Measurements from ENCODE around the gene CHD5. TPM values are rescaled to one million over a fixed set of nuclear protein-coding genes. Genes with fewer than 3 reads are reported as not detected.

Gene CHD5
- total RNA-seq (2013), result 0.04 TPM
- polyA plus RNA-seq (under 1 TPM in 1 of 3 donors, not detected in 2; 0.07 TPM), polyA minus RNA-seq (not detected in 2 replicates), total RNA-seq (0 to 5.0 (median 0.17) reads per million in 11 experiments)

DNA sequence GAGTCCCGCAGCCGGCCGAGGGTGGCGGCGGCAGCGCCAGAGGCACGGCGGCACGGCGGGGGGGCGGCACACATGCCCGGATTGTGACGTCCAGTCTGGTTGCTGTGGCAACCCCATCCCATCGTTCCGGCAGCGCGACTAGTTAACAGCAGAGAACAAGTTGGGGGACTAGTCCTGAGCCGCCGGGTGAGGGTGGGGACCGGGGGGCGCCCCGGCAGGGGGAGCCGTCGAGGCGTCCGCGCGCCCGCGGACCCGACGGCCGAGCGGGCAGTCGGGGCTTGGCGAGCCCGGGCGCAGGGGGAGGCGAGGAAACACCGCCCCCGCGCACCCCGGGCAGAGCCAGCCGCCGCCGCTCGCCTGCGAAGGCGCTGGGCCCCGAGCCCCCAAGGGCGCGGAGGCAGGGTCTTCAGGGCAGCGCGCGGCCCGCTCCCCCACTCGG, at the start of gene CHD5:
Gene CHD5, minus strand, starts transcription at position 54 of the 439 bp plus-strand sequence. CDS start 298 bp downstream, outside the sequence.
- no peaks in the 10 kb centered on the region for H3K79me2 ChIP-seq (ENCODE audit: insufficient read depth, low read length)
- no peak for DNase-seq
- H3K36me3 ChIP-seq (replicated peaks in 1 of 2; ENCODE audit: control insufficient read depth in 1 of 2, insufficient read depth in 2 of 2, low read length in 2 of 2), result peaks cover 0 to 1% of the 10 kb centered on the region in 2 donors
- Mint-ChIP-seq H3K27ac (no peak within 1 kb of the TSS), H3K36me3 (peaks cover 7 to 12% of the 10 kb centered on the region in 2 donors), H3K9me3 (peaks cover 0 to 14% (median 8%) of the 10 kb centered on the region in 7 donors), H3K4me3 (peak within 1 kb of the TSS in 1 of 2 donors; percentile 72), H3K27me3 (ENCODE audit: low read depth in 3 of 3) (peaks cover 46 to 65% (median 49%) of the 10 kb centered on the region in 3 donors), H3K4me1 (peaks cover 22% of the 10 kb centered on the region)
- 2% methylated on average over 56 of the region's 57 CpGs for WGBS (ENCODE audit: insufficient coverage)
- no peak within 1 kb of the TSS for H2AFZ ChIP-seq (ENCODE audit: insufficient read depth, low read depth, low read length, poor library complexity, severe bottlenecking)
- H3K4me3 ChIP-seq (replicated peaks in 1 of 3; ENCODE audit: low read depth in 2 of 3, low read length in 3 of 3), result no peak within 1 kb of the TSS
- H3K4me2 ChIP-seq (replicated peaks; ENCODE audit: extremely low read depth, low read length, poor library complexity, severe bottlenecking), result no peak within 1 kb of the TSS
- intact Hi-C loops (cut with micrococcal nuclease), result no loop called here
- peaks cover 18% of the 10 kb centered on the region for H4K20me1 ChIP-seq (ENCODE audit: insufficient read depth, low read length)
- H3K9me3 ChIP-seq (replicated peaks in 1 of 2; ENCODE audit: control insufficient read depth in 1 of 2, insufficient read depth in 1 of 2, low read length in 2 of 2), result peaks cover 0 to 7% of the 10 kb centered on the region in 2 donors
- peaks cover 0 to 3% of the 10 kb centered on the region in 2 donors for H3K4me1 ChIP-seq (ENCODE audit: control insufficient read depth in 1 of 2, insufficient read depth in 2 of 2, low read length in 2 of 2)
- H3K27me3 ChIP-seq (ENCODE audit: control insufficient read depth in 2 of 2, insufficient read depth in 2 of 2, low read length in 2 of 2), result peaks cover 15 to 61% of the 10 kb centered on the region in 2 donors
- TF ChIP-seq, protein P1, sequence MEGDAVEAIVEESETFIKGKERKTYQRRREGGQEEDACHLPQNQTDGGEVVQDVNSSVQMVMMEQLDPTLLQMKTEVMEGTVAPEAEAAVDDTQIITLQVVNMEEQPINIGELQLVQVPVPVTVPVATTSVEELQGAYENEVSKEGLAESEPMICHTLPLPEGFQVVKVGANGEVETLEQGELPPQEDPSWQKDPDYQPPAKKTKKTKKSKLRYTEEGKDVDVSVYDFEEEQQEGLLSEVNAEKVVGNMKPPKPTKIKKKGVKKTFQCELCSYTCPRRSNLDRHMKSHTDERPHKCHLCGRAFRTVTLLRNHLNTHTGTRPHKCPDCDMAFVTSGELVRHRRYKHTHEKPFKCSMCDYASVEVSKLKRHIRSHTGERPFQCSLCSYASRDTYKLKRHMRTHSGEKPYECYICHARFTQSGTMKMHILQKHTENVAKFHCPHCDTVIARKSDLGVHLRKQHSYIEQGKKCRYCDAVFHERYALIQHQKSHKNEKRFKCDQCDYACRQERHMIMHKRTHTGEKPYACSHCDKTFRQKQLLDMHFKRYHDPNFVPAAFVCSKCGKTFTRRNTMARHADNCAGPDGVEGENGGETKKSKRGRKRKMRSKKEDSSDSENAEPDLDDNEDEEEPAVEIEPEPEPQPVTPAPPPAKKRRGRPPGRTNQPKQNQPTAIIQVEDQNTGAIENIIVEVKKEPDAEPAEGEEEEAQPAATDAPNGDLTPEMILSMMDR (IDR thresholded peaks at IDR 0.05), result no peak
- no peak within 1 kb of the TSS for H3K27ac ChIP-seq (ENCODE audit: low read depth in 1 of 2, low read length in 2 of 2)
- H3K9ac ChIP-seq (ENCODE audit: insufficient read depth, low read length, poor library complexity, severe bottlenecking), result no peak within 1 kb of the TSS

DNA sequence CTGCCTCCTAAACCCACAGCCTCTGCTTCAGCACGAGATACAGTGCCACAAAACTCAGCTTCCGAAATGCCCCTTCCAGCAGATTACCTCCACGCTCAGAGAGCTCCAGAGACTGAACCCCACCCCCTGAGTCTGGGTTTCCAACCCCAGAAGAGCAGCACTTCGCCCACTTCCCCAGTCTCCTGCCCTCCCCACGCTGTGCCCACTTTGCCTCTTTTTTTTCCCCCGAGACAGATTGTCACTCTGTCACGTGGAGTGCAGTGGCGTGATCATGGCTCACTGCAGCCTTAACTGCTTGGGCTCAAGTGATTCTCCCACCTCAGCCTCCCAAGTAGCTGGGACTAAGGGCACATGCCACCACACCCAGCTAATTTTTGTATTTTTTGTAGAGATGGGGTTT, 45.5 kb upstream of the CHD5 start:
- no peaks in the 10 kb centered on the region for H3K4me1 Mint-ChIP-seq
- Histone ChIP-seq H2AFZ (ENCODE audit: insufficient read depth, low read depth, low read length, poor library complexity, severe bottlenecking) (no peak overlapping the region), H3K4me3 (replicated peaks in 1 of 3; ENCODE audit: low read depth in 2 of 3, low read length in 3 of 3) (no peak overlapping the region), H3K36me3 (replicated peaks in 1 of 2; ENCODE audit: control insufficient read depth in 1 of 2, insufficient read depth in 2 of 2, low read length in 2 of 2) (peaks cover 55 to 87% of the 10 kb centered on the region in 2 donors), H3K4me1 (ENCODE audit: control insufficient read depth in 1 of 2, insufficient read depth in 2 of 2, low read length in 2 of 2) (no peaks in the 10 kb centered on the region), H3K27ac (ENCODE audit: low read depth in 1 of 2, low read length in 2 of 2) (no peak overlapping the region), H3K79me2 (ENCODE audit: insufficient read depth, low read length) (no peaks in the 10 kb centered on the region), H3K9me3 (replicated peaks in 1 of 2; ENCODE audit: control insufficient read depth in 1 of 2, insufficient read depth in 1 of 2, low read length in 2 of 2) (no peaks in the 10 kb centered on the region), H4K20me1 (ENCODE audit: insufficient read depth, low read length) (no peaks in the 10 kb centered on the region), H3K9ac (ENCODE audit: insufficient read depth, low read length, poor library complexity, severe bottlenecking) (no peak overlapping the region), H3K4me2 (replicated peaks; ENCODE audit: extremely low read depth, low read length, poor library complexity, severe bottlenecking) (no peak overlapping the region), H3K27me3 (ENCODE audit: control insufficient read depth in 2 of 2, insufficient read depth in 2 of 2, low read length in 2 of 2) (no peaks in the 10 kb centered on the region)
- H3K36me3 Mint-ChIP-seq, result peaks cover 60 to 94% of the 10 kb centered on the region in 2 donors
- no peak for DNase-seq
- peak overlapping the region in 2 of 7 donors; percentile 42 to 43 for H3K27ac Mint-ChIP-seq
- H3K4me3 Mint-ChIP-seq, result no peak overlapping the region
- no peaks in the 10 kb centered on the region for H3K9me3 Mint-ChIP-seq
- WGBS (ENCODE audit: insufficient coverage), result 95% methylated on average over 8 of the region's 8 CpGs
- TF ChIP-seq, protein P1 (IDR thresholded peaks at IDR 0.05), result no peak
- peaks cover 0 to 3% (median 0%) of the 10 kb centered on the region in 3 donors for H3K27me3 Mint-ChIP-seq (ENCODE audit: low read depth in 3 of 3)
- intact Hi-C loops (cut with micrococcal nuclease), result no loop called here

Measured in CD14-positive monocyte (primary cell).